OCI-LY1 (cell line): ENCODE data around the gene SREBF1.

Source experiments
- H2AFZ ChIP-seq: fragments of 200-600 bp; sonication (generic), shearing (Covaris generic); 2 replicates; pipeline ENCODE4 v1.6.0; 2014; ENCODE audit warnings: antibody characterized with exemption, mild to moderate bottlenecking, low read length
- H3F3A ChIP-seq: fragments of 200-600 bp; sonication (generic), shearing (Covaris generic); 2 replicates; pipeline ENCODE4 v1.6.0; 2014; ENCODE audit warnings: mild to moderate bottlenecking, antibody characterized with exemption, low read length, moderate library complexity; ENCODE audit not compliant: insufficient read depth
- H3K27ac ChIP-seq: fragments of 200-600 bp; sonication (generic); 2 replicates; pipeline ENCODE4 v1.5.1; 2014; ENCODE audit warnings: low read length, mixed run types, mild to moderate bottlenecking, low read depth; ENCODE audit not compliant: poor library complexity, severe bottlenecking
- H3K27me3 ChIP-seq: fragments of 200-600 bp; sonication (generic); 2 replicates; pipeline ENCODE4 v1.6.0; 2014; ENCODE audit warnings: antibody characterized with exemption, mild to moderate bottlenecking, low read length, moderate library complexity; ENCODE audit not compliant: insufficient read depth
- H3K36me3 ChIP-seq: fragments of 200-600 bp; sonication (generic); 2 replicates; pipeline ENCODE4 v1.6.1; 2014; ENCODE audit warnings: mild to moderate bottlenecking, antibody characterized with exemption, low read length, moderate library complexity, mixed read lengths; ENCODE audit not compliant: insufficient read depth
- H3K4me1 ChIP-seq: fragments of 200-600 bp; sonication (generic); 2 replicates; pipeline ENCODE4 v1.5.1; 2014; ENCODE audit warnings: mild to moderate bottlenecking, low read length, moderate library complexity; ENCODE audit not compliant: insufficient read depth, severe bottlenecking
- H3K4me2 ChIP-seq: fragments of 200-600 bp; sonication (generic), shearing (Covaris generic); 2 replicates; pipeline ENCODE4 v1.6.1; 2014; ENCODE audit warnings: low read length
- H3K4me3 ChIP-seq: fragments of 200-600 bp; sonication (generic); 2 replicates; pipeline ENCODE4 v1.5.1; 2014; ENCODE audit warnings: low read length, low read depth, mild to moderate bottlenecking, mixed read lengths; ENCODE audit not compliant: poor library complexity, severe bottlenecking
- H3K79me2 ChIP-seq: fragments of 200-600 bp; shearing (Covaris generic); 2 replicates; pipeline ENCODE4 v1.6.1; 2016; ENCODE audit warnings: mixed run types, low read length, mixed read lengths; ENCODE audit not compliant: insufficient read depth
- H3K9ac ChIP-seq: fragments of 200-600 bp; sonication (generic), shearing (Covaris generic); 2 replicates; pipeline ENCODE4 v1.6.1; 2014; ENCODE audit warnings: mild to moderate bottlenecking, low read length, mixed read lengths
- H3K9me2 ChIP-seq: fragments of 200-600 bp; sonication (generic), shearing (Covaris generic); 2 replicates; pipeline ENCODE4 v1.6.1; 2014; ENCODE audit warnings: low read depth, mild to moderate bottlenecking, low read length, mixed read lengths
- H3K9me3 ChIP-seq: fragments of 200-600 bp; shearing (Covaris generic); 2 replicates; pipeline ENCODE4 v1.6.1; 2014; ENCODE audit warnings: low read length, mixed read lengths
- H4K20me1 ChIP-seq: fragments of 200-600 bp; sonication (generic), shearing (Covaris generic); 2 replicates; pipeline ENCODE4 v1.6.0; 2016; ENCODE audit warnings: mild to moderate bottlenecking, low read length; ENCODE audit not compliant: insufficient read depth
- CTCF ChIP-seq: fragments of 200-600 bp; sonication (generic), shearing (Covaris generic); IDR thresholded peaks from 2 replicates; pipeline ENCODE4 v1.5.1; 2017; ENCODE audit warnings: mild to moderate bottlenecking, antibody characterized with exemption, low read length, moderate library complexity, mixed read lengths
- EZH2 ChIP-seq: fragments of 200-600 bp; sonication (generic), shearing (Covaris generic); IDR thresholded peaks from 2 replicates; pipeline ENCODE4 v1.8.0; 2017; ENCODE audit warnings: borderline replicate concordance, mixed run types, mild to moderate bottlenecking, antibody characterized with exemption, low read length, moderate library complexity, mixed read lengths

The SREBF1 gene

GRCh38 chr17:17778308-17779014 is 58.3 kb downstream of the SREBF1 start:
- Histone ChIP-seq H3K79me2 (no peaks in the 10 kb centered on the region), H3K27ac (no peak overlapping the region)

DNA sequence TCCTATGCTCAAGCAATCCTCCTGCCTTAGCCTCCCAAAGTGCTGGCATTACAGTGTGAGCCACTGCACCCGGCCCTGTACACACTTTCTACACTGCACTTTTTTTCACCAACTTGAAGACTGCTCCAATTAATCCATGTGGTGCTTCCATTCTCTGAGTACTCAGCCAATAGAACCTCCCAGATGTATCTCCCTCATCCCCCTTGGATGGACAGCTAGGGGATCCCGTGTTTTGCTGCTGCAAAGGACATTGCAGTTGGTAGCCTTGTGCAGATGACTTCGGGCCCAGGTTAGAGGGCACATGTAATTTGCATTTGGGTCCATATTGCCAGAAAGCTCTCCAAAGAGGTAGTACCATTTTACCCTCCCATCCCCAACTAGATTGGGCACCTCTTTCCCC is 59.9 kb downstream of the SREBF1 start:
- Histone ChIP-seq H3K4me1 (peaks cover 2% of the 10 kb centered on the region), H2AFZ (no peak overlapping the region), H3K9me2 (no peaks in the 10 kb centered on the region), H3K27me3 (peaks cover 5% of the 10 kb centered on the region), H3K36me3 (no peaks in the 10 kb centered on the region), H3K9me3 (no peaks in the 10 kb centered on the region), H3F3A (no peaks in the 10 kb centered on the region), H3K79me2 (no peaks in the 10 kb centered on the region), H3K4me3 (no peak overlapping the region), H3K27ac (no peak overlapping the region), H3K4me2 (no peak overlapping the region), H3K9ac (no peak overlapping the region), H4K20me1 (no peaks in the 10 kb centered on the region)
- TF ChIP-seq CTCF (no peak), EZH2 (no peak)

More at GRCh38 chr17:17778308-17779014, 58.3 kb downstream of the SREBF1 start:
- H2AFZ ChIP-seq: no peak overlapping the region
- H3K9ac ChIP-seq: no peak overlapping the region
- H3K9me2 ChIP-seq: no peaks in the 10 kb centered on the region
- no peaks in the 10 kb centered on the region for H3K9me3 ChIP-seq
- no peak overlapping the region for H3K4me3 ChIP-seq
- TF ChIP-seq EZH2 (no peak), CTCF (no peak)
- H4K20me1 ChIP-seq: no peaks in the 10 kb centered on the region
- no peaks in the 10 kb centered on the region for H3K36me3 ChIP-seq
- H3K27me3 ChIP-seq: peaks cover 5% of the 10 kb centered on the region
- H3K4me2 ChIP-seq: no peak overlapping the region
- peaks cover 16% of the 10 kb centered on the region for H3K4me1 ChIP-seq
- H3F3A ChIP-seq: no peaks in the 10 kb centered on the region

- Histone ChIP-seq H3K9me3 (no peaks in the 10 kb centered on the region), H3K27me3 (no peaks in the 10 kb centered on the region; the same call in 1 of the 2 replicates), H2AFZ (no peak overlapping the region), H3K4me3 (no peak overlapping the region), H3K79me2 (no peaks in the 10 kb centered on the region), H3K9ac (no peak overlapping the region), H3K27ac (no peak overlapping the region), H3K9me2 (no peaks in the 10 kb centered on the region), H3K36me3 (no peaks in the 10 kb centered on the region), H3K4me1 (no peaks in the 10 kb centered on the region), H3K4me2 (no peak overlapping the region), H4K20me1 (no peaks in the 10 kb centered on the region), H3F3A (no peaks in the 10 kb centered on the region)
- TF ChIP-seq CTCF (peak; percentile 67), EZH2 (no peak)
Measured at GRCh38 chr17:17774009-17774881, 62.5 kb downstream of the SREBF1 start.
